HG03575 (cell line): ENCODE data around the gene IGFBPL1.

Experiments used
- ATAC-seq: cut with Tn5 transposase; IDR thresholded peaks from one replicate; pipeline ENCODE4 v1.9.1; 2021; ENCODE audit not compliant: unreplicated experiment, insufficient number of reproducible peaks, low FRiP score; ENCODE audit errors: extremely low read depth

Gene IGFBPL1

DNA sequence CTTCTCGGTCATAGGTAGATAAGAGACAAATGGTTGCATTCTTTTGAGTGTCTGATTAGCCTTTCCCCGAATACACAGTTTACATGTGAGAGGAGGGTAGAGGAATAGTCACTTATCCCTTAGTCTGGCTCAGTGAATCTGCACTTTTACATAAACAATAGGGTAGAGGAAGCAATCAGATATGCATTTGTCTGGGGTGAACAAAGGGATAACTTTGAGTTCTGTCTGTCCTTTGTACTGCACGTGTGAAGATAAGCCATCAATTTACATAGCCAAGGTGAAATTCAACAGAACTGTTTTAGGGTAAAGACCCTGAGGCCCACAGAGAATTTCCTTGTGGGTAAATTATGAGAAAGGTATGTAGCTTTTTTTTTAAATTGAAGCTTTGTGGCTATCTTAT lies 10.1 kb upstream of the IGFBPL1 start:
- no peak for ATAC-seq

DNA sequence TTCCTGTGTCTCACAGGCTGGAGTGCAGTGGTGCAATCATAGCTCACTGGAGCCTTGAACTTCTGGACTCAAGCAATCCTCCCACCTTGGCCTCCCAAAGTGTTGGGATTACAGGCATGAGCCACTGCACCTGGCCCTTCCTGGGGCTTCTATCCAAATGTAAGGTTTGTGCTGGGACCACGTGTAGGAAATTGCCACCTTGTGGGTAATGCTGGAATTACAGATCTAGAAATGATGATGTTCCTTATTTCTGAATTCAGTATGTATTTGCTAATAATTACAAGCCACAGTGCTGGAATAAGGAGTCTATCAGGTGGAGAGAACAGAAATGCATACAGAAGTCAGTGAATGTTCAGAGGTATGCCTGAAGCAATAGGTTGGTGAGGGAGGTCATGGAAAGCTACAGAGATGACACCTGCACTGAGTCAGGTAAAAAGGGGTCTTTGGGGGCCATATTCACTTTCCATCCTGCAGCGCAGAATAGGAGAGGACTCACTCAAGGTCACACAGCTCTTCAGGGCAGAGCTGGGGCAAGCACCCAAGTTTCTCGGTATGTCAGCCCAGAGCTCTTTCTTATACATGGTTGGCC lies 8.8 kb upstream of the IGFBPL1 start:
- ATAC-seq: no peak

DNA sequence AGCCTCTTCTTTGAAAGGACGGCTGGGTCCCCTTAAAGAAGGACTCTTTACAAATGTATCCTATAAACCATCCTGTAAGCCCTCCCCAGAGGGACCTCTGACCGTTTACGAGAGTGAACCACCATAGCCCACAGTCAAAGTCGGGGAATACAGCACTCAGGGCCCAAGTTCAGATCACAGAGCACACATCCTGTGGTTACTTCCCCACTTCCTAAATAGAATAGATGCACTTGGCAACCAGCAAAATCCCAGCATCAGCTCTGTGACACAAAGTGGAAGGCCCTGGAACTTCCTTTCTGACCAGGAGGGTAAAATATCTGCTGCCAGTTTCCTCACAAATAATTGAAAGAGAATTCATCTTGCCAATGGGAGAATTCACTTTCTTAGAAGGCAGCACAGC lies 6.9 kb upstream of the IGFBPL1 start:
- ATAC-seq: no peak

DNA sequence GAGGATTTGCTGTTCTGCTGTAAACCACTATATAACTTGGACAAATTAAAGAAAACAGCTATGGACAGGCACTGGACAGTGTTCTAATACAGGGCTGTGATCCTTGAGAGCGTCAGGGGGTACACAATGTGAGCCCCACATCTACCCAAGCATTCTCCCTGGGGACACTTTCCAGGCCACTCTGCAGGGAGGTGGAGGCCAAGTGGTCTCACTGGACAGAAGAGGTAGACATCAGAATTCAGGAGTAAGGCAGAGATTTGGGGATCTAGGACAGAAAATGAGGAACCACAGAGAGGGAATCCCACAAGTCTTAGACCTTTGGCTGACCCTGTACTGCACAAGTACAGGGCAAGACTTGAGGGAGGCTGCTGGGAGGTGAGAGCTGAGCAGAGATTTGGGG lies 3.8 kb upstream of the IGFBPL1 start:
- no peak for ATAC-seq

DNA sequence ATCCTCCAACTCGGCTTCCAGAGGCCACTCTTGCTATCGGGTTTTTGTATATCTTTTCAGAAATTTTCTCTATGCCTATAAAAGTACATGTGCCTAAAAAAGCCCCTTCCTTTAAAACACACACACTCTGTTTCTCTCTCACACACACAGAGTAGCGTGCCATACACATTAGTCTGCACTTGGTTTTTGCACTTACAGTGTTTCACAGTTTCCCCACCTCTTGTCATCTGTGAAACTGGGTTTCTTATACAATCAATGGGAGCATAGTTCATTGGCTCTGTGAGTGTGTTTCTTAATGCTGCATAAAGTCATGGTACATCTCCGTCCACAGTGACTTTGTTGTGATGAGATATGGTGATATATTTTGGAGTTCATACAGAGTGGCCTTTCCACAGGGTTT lies 664 bp upstream of the IGFBPL1 start:
- ATAC-seq: no peak

DNA sequence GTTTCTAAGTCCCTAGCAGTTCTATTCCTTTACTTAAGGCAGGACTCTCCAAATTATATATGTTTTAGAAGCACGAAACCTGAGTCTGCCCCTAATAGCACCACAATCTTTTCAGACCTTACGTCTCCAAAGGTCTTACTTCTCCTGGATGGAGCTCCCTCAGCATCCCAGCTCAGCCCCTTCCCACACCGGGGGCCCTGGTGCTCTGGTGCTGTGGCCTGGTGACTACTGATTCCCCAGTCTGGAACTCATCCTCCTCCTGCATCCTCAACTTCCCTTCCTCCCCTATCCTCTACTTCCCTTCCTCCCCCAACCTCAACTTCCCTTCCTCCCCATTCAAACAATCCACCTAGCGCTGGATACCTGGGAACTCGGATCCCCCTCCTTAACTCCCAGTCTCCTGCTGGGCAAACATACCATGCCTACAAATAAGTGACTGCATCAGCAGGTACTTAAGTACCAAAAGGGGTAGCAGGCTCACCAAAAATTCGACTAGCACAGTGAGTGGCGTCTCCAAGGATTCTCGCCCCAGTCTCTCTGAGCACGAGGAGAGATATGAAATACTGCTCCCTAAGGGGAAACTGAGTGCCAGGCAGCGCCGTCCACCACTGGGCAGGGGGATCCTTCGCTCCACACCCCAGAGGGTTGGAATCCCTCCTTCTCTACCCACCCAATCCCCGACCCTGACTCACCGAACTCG lies 831 bp downstream of the IGFBPL1 start:
- no peak for ATAC-seq

DNA sequence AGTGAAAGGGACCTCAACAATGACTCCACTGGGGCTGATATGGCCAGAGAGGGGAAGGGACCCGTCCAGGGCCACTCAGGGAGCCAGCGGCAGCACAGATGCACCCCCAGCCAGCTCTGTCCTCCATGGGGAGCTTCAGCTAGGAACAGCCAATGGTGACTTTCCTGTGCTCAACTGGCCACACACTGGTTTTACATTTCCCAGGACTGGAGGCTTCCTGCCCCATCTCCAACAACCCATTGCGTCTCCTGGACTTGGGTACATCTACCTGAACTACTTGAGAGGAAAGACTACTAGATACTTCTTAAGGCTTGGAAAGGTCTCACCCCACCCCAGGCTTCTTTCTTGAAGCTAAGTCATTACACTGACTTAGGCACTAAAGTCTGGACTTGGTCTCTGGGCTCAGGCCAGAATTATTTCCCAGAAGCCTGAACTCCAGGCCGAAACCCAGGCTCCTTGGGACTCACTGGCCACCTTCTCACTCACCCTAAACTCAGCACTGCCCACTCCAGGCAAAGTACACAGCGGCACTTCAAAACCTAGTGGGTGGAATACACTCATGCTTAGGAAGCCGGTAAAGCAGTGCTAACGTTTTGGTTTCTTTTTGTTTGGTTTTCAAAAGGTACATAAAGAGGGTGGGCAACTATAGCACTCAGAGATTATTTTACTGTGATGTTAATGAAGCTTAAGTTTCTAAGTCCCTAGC lies 1.5 kb downstream of the IGFBPL1 start:
- ATAC-seq: no peak

DNA sequence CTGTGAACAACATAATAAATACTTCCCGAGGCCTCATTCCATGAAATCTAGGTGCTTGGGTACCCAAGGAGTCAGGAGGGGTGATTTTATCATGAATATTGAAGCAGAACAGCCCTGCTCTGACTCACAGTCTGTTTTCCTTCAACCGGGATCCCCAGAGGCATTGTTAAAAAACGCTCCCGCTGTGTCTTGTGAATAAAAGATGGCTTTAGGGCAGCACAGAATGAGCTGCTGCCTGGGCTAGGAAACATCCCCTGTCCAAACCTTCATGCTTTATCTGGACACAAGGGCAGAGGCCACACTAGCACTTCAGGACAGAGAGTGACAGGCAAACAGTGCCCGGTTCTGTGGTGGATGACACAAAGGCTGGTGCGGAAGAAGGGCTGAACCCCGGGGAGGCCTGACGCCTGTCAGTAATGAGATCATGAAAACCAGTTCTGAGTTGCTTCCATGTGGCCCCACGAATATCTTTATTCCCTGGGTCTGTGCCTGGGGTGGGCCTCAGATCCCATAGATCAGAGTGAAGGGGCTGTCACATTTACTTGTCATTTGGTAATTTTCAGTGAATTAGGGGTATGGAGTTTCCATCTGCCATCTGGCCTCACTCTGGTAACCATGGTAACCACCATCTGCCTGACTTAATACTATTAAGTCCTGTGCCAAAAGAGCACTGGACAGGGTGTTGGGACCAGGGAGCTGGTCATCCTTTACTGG lies 2.6 kb downstream of the IGFBPL1 start:
- ATAC-seq: no peak

DNA sequence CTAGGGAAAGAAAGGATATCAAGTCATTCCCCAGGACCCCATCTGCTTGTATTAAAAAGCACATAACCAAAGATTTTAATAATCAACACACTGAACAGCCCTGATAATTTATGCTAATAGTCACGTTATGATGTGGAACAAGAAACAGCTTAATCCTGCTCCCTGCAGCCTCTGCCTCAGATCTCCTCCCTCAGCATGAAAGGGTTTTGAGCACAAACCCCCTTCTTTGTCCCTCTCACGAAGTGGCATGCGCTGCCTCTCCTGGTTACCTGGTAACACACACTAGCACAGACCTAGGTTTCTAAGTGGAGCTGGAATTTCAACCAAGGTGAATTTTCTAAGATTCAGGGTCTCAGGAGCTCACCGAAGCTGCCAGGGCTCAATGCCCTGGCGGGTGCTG lies 5.1 kb downstream of the IGFBPL1 start:
- no peak for ATAC-seq

DNA sequence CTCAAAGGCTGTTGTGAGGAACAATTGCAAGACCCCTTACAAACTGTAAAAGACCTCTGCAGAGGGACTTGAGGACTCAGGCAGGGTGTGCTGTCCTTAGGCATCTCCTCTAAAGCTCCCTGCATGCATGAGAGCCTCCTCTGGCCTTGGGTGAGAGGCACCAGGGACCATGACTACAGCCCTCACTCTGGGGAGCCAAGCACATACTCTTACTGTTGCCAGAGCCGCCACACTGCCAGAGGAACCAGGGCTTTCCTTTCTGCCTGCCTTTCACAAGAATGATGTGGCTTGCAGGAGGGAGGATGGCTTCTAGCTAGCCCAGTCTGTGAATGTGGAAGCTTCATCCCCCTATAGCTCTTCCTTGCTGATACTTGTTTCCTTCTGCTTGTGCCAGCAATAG lies 5.9 kb downstream of the IGFBPL1 start:
- ATAC-seq: no peak

DNA sequence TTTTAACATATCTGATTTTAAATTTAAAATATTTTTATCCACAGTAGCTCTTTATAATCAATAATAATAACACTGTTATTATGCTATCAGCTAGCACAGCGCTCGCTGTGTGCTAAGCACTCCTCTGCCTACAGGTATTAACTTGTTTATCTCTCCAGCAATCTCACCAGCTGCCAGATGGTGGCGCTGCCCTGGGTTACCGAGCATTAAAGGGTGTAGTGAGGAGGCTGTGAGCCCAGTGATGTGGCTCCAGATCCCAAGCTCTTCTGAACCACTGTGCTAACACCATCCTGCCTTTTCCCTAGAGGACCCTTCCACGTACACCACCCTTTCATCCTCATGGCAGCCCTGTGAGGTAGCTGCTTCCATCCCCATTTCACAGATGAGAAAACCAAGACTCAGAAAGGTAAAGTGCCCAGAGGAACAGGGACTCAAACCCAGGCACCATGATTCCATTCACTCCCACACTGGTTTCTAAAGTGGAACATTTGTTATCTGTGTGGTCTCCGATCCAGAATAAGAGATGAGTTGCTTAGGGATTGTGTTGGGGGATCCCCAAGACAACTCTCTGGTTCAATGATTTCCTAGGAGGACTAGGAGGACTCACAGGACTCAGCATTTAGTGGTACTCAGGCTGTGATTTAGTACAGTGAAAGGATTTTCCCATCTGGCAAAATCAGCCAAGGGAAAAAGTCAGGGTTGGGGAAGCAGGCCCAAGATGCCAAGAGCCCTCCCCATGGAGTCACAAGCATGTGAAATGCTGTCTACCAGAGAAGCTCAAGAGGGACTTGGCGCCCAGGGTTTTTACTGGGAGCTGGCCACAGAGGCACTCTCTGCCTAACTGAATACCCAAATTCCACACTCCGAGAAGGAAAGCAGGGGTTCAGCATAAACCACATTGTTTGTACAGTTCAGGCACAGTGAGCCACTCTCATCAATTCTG lies 7.0 kb downstream of the IGFBPL1 start:
- no peak for ATAC-seq

DNA sequence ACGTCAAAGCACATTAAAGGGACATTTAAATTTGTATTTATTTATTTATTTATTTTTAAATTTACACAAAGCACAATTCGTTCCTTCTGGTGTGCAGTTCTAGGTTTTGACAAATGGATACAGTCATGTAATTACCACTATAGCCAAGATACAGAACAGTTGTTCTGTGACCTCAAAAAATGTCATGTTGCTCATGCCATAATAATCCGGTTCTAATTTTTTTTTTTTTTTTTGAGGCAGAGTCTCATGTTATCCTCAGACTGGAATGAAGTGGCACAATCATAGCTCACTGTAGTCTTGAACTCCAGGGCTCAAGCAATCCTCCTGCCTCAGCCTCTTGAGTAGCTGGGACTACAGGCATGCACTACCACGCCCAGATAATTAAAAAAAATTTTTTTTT lies 7.8 kb downstream of the IGFBPL1 start:
- no peak for ATAC-seq

DNA sequence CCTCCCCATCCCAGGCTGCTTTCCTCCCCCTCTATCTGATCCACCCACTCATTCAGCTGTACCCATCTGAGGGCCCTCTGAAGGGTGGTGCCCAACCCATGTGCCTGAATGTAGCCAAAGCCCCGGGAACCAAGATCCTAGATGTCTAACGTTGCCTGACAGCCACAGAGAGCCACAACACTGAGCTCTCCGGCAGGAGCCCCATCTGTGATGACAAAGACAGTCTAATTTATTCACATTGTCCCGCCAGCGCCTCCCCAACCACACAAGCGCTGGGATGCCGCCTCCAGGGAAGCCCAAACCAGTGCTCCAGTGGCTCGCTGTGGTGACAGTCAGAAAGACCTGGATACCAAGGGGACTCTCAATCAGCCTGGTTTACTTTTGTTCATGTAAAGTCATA lies 8.4 kb downstream of the IGFBPL1 start:
- ATAC-seq: no peak

DNA sequence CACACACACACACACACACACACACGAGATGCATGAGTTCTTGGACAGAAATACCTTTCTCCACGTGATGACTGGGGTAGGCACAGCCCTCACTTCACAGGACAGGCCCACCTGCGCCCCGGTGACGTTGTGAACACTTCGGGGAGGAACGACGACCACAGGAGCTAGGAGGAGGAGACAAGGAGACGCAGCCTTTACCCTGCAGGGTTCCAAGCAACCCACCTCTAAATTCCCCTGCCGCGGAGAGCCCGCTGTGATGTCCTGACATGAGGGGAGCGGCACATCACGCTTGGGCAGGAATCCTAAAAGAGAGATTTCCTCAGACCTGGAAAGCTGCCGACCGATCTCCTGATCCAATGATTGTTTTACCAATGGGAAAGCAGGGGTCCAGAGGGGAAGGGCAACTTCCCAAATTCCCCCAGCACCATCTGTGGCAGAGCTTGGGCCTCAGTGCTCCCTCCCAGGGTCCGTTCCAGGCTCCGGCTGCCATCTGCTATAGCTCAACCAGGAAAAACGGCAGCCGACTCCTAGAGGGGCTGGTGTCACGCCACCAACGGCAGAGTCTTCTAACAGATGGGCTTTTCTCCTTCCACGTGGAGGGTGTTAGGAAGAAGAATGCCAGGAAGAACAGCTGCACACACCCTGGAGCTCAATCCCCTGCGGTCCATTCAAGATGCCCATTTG lies 10.1 kb downstream of the IGFBPL1 start:
- ATAC-seq: no peak

DNA sequence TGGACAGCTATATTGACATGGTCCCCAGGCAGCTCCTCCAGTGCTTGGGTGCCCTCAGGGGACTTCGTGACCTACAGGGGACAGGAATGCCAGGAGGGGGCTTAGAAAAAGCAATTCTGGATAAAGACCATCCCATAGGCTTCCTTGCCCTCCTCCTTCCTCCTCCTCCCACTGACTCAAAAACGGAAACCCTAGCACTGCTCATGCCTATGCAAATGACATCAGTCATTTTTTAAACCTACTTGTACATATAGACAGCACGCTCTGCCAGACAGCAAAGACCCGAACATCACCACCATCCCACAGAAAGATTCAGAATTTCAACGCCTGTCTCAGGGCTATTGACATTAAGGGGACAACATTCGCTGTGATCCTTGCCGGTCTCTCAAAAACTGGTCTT lies 11.0 kb downstream of the IGFBPL1 start:
- no peak for ATAC-seq

DNA sequence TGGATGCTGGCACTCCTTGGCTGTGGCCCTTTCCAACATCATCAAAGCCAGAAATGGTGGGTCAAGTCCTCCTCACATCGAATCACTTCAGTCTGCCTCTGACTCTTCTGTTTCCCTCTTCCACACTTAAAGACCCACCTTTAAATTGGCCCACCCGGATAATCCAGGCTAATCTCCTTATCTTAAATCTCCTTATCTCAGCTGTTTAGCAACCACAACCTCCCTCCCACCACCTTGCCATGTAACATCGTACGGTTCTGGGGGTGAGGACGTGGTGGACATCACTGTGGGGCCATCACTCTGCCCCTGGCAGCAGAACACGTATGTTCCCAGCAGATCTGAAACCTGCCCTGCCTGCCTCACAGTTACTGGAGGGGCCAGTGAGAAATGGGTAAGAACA lies 11.5 kb downstream of the IGFBPL1 start:
- ATAC-seq: no peak

DNA sequence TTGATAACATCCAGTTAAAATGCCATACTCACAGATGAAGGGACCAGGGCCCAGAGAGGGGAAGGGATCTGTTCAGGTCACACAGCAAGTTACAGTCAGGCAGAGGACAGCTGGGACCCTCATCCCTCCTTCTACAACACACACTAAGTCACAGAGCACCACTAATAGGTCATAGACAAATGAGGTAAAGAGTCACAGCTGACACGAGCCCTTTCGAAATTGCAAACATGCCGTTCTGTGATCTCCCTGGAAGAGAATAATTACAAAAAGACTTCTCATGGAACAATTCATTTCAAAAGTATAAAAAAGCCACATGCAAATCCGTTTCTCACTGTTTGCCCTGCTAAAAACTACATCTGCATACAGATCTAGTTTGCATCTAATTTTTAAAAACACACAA lies 15.5 kb downstream of the IGFBPL1 start:
- ATAC-seq: no peak

DNA sequence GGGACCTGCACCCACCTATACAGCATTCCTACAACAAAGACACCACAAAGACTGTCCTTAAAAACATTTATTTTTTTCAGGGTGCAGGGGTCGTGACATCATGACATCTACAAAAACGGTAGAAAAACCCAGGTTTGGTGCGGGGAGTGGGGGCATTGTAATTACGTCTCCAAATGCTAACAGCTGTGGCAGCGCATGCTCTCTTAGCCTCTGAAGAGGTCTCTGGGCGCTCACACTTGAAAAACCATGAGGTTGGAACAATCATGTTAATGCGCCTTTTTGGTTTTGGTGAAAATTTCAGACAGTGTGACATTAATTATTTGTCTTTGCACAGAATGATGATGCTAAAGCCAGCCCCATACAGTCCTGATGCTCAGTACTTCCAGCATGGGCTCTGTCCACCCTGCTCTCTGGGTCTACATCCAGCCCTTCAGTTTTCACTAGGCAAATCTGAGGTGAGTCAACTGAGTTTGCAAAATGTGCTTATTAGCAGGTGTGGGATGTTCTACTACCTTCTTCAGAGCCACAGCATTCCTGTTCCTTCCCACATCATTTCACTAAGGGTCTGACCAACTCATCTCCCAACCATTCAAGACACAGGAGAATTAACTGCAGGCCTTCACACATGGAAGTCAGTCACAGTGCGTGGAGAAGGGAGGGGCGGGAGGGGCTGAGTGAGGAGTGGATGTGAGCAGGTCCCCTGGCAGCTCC lies 17.6 kb downstream of the IGFBPL1 start:
- no peak for ATAC-seq
